GM23338 (cell line): ENCODE results near the gene SLC9A9. TPM values are rescaled to one million over a fixed set of nuclear protein-coding genes. Genes with fewer than 3 reads are reported as not detected.

Experiments used
- ATAC-seq: fragments of 200-7000 bp; cut with Tn5 transposase; 3 replicates; pipeline ENCODE4 v1.9.1; 2020
- DNase-seq: peaks from one replicate; pipeline ENCODE4 v3.0.0-alpha.2; 2015; ENCODE audit warnings: low spot score
- H2AFZ ChIP-seq: fragments of 200-600 bp; sonication (generic); 2 replicates; pipeline ENCODE4 v1.8.0; 2016; ENCODE audit warnings: antibody characterized with exemption, mild to moderate bottlenecking, moderate library complexity
- H3F3A ChIP-seq: fragments of 200-600 bp; sonication (generic); replicated peaks from 2 replicates; pipeline ENCODE4 v1.8.0; 2017; ENCODE audit warnings: antibody characterized with exemption, mixed run types, low read depth
- H3K27ac ChIP-seq: fragments of 200-600 bp; sonication (generic); 2 replicates; pipeline ENCODE4 v1.6.1; 2016; ENCODE audit warnings: low read depth
- H3K27me3 ChIP-seq: fragments of 200-600 bp; sonication (generic); 2 replicates; pipeline ENCODE4 v1.8.0; 2016; ENCODE audit warnings: mild to moderate bottlenecking, mixed run types, moderate library complexity; ENCODE audit not compliant: insufficient read depth
- H3K36me3 ChIP-seq: fragments of 200-600 bp; sonication (generic); 2 replicates; pipeline ENCODE4 v1.8.0; 2016; ENCODE audit warnings: mild to moderate bottlenecking; ENCODE audit not compliant: insufficient read depth
- H3K4me1 ChIP-seq: fragments of 200-600 bp; sonication (generic); 2 replicates; pipeline ENCODE4 v1.8.0; 2016; ENCODE audit warnings: mild to moderate bottlenecking, moderate library complexity; ENCODE audit not compliant: insufficient read depth
- H3K4me2 ChIP-seq: fragments of 200-600 bp; sonication (generic); 2 replicates; pipeline ENCODE4 v1.7.1; 2017; ENCODE audit warnings: mixed run types
- H3K4me3 ChIP-seq: fragments of 200-600 bp; sonication (generic); 2 replicates; pipeline ENCODE4 v1.6.1; 2016; ENCODE audit warnings: mixed run types
- H3K79me2 ChIP-seq: fragments of 200-600 bp; sonication (generic); replicated peaks from 2 replicates; pipeline ENCODE4 v1.8.0; 2017; ENCODE audit warnings: mild to moderate bottlenecking; ENCODE audit not compliant: insufficient read depth
- H3K9me2 ChIP-seq: fragments of 200-600 bp; sonication (generic); 2 replicates; pipeline ENCODE4 v1.8.0; 2017; ENCODE audit not compliant: insufficient read depth
- H4K20me1 ChIP-seq: fragments of 200-600 bp; sonication (generic); replicated peaks from 2 replicates; pipeline ENCODE4 v1.8.0; 2017; ENCODE audit warnings: mild to moderate bottlenecking; ENCODE audit not compliant: insufficient read depth
- H3K27ac Mint-ChIP-seq: 2 replicates; pipeline ENCODE4 v1.8.0; 2020; ENCODE audit warnings: inconsistent platforms, mild to moderate bottlenecking, moderate library complexity, mixed read lengths
- H3K27me3 Mint-ChIP-seq: 3 replicates; pipeline ENCODE4 v1.8.0; 2022; ENCODE audit warnings: low read depth, mild to moderate bottlenecking, moderate library complexity, mixed read lengths, inconsistent platforms; ENCODE audit not compliant: insufficient read depth, poor library complexity
- H3K36me3 Mint-ChIP-seq: 3 replicates; pipeline ENCODE4 v1.8.0; 2021; ENCODE audit warnings: low read depth, mild to moderate bottlenecking, inconsistent platforms, moderate library complexity, mixed read lengths
- H3K4me1 Mint-ChIP-seq: 3 replicates; pipeline ENCODE4 v1.8.0; 2020; ENCODE audit warnings: mild to moderate bottlenecking, inconsistent platforms, mixed read lengths
- H3K4me3 Mint-ChIP-seq: 3 replicates; pipeline ENCODE4 v1.8.0; 2021; ENCODE audit warnings: moderate library complexity, mild to moderate bottlenecking, inconsistent platforms, mixed read lengths
- H3K9me3 Mint-ChIP-seq: 3 replicates; pipeline ENCODE4 v1.8.0; 2020; ENCODE audit warnings: moderate library complexity, mild to moderate bottlenecking, inconsistent platforms, mixed read lengths
- CREB1 ChIP-seq: fragments of 250-450 bp; sonication (Bioruptor Pico); IDR thresholded peaks from 2 replicates; pipeline ENCODE4 v1.5.0; 2020; ENCODE audit warnings: low read depth, mild to moderate bottlenecking, moderate library complexity
- CTCF ChIP-seq, 2 experiments: fragments of 200-600 bp in 1 of 2; sonication (generic) in 1 of 2; conservative IDR thresholded peaks; 2 replicates each; pipeline versions ENCODE4 v1.5.1 to v1.6.1; 2016 to 2017; ENCODE audit warnings: antibody characterized with exemption in 2 of 2, low read depth in 2 of 2, mild to moderate bottlenecking in 2 of 2, moderate library complexity in 1 of 2
- EZH2 ChIP-seq: fragments of 200-600 bp; sonication (generic); IDR thresholded peaks from one replicate; pipeline ENCODE4 v1.8.0; 2017; ENCODE audit warnings: antibody characterized with exemption, mild to moderate bottlenecking, low read depth; ENCODE audit not compliant: unreplicated experiment
- POLR2AphosphoS5 ChIP-seq: IDR thresholded peaks from 2 replicates; pipeline ENCODE4 v1.6.1; 2016; ENCODE audit warnings: antibody characterized with exemption, low read depth
- STAT1 ChIP-seq: IDR thresholded peaks from one replicate; pipeline ENCODE4 v1.6.1; 2016; ENCODE audit warnings: antibody characterized with exemption; ENCODE audit not compliant: unreplicated experiment
- ZNF114 ChIP-seq: fragments of 250-450 bp; sonication (Bioruptor Pico); IDR thresholded peaks from 2 replicates; pipeline ENCODE4 v1.5.0; 2020; ENCODE audit warnings: mild to moderate bottlenecking, moderate library complexity
- ZNF331 ChIP-seq: fragments of 250-450 bp; sonication (Bioruptor Pico); IDR thresholded peaks from 2 replicates; pipeline ENCODE4 v1.5.0; 2020; ENCODE audit warnings: low read depth, mild to moderate bottlenecking, moderate library complexity
- polyA plus RNA-seq: library from polyadenylated mRNA; unstranded; fragments of >200 nt; fragmentation: Nextera tagmentation; extraction: Ambion mirVana; gene quantifications from 2 replicates; pipeline ENCODE4 v1.2.1, GENCODE V29; 2016
- total RNA-seq: library from RNA; depleted of rRNA; stranded (reverse); fragments of >200 nt; shearing (Covaris generic); gene quantifications from 2 replicates; pipeline ENCODE4 v1.2.3, GENCODE V29; 2014
- TF ChIP-seq, protein P1 (sequence below): IDR thresholded peaks from one replicate; pipeline ENCODE4 v1.6.1; 2018; ENCODE audit warnings: antibody characterized with exemption; ENCODE audit not compliant: unreplicated experiment
- TF ChIP-seq, protein P2 (sequence below): IDR thresholded peaks from 2 replicates; pipeline ENCODE4 v1.6.1; 2016; ENCODE audit warnings: antibody characterized with exemption

SLC9A9 gene
- total and polyA plus RNA-seq, 2 experiments from 2014 or later: 1.3 to 1.6 TPM

- TF ChIP-seq POLR2AphosphoS5: no peak
- TF ChIP-seq, protein P1, sequence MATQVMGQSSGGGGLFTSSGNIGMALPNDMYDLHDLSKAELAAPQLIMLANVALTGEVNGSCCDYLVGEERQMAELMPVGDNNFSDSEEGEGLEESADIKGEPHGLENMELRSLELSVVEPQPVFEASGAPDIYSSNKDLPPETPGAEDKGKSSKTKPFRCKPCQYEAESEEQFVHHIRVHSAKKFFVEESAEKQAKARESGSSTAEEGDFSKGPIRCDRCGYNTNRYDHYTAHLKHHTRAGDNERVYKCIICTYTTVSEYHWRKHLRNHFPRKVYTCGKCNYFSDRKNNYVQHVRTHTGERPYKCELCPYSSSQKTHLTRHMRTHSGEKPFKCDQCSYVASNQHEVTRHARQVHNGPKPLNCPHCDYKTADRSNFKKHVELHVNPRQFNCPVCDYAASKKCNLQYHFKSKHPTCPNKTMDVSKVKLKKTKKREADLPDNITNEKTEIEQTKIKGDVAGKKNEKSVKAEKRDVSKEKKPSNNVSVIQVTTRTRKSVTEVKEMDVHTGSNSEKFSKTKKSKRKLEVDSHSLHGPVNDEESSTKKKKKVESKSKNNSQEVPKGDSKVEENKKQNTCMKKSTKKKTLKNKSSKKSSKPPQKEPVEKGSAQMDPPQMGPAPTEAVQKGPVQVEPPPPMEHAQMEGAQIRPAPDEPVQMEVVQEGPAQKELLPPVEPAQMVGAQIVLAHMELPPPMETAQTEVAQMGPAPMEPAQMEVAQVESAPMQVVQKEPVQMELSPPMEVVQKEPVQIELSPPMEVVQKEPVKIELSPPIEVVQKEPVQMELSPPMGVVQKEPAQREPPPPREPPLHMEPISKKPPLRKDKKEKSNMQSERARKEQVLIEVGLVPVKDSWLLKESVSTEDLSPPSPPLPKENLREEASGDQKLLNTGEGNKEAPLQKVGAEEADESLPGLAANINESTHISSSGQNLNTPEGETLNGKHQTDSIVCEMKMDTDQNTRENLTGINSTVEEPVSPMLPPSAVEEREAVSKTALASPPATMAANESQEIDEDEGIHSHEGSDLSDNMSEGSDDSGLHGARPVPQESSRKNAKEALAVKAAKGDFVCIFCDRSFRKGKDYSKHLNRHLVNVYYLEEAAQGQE: no peak
- TF ChIP-seq, protein P2, sequence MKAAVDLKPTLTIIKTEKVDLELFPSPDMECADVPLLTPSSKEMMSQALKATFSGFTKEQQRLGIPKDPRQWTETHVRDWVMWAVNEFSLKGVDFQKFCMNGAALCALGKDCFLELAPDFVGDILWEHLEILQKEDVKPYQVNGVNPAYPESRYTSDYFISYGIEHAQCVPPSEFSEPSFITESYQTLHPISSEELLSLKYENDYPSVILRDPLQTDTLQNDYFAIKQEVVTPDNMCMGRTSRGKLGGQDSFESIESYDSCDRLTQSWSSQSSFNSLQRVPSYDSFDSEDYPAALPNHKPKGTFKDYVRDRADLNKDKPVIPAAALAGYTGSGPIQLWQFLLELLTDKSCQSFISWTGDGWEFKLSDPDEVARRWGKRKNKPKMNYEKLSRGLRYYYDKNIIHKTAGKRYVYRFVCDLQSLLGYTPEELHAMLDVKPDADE: no peak
- TF ChIP-seq CREB1 (CRISPR knock-in tag): no peak
- TF ChIP-seq CTCF (conservative IDR thresholded peaks at IDR 0.05; ENCODE audit: low read depth in 2 of 2): no peak
These were observed 13.0 kb downstream of the SLC9A9 start (continued) for GRCh38 chr3:143835312-143835711.

DNA sequence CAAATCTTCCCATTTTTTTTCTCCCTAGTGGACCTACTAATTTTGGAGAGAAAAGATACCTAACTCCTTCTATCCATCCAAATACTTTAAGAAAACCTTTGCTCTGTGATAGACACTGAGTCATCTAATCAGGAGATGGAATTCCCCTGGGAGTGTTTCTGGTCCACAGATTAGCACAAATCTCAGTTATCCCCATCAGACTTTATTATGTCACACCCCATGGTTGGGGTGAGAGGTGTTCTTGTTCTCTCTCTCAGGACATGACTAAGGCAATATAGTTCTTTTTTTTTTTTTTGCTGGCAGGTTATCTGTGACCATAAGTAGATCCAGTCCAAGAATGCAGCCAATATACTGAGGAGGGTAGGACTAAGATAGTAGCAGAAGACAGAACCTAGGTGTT lies 15.8 kb downstream of the SLC9A9 start:
- Histone ChIP-seq H3K4me2 (no peak overlapping the region), H2AFZ (no peak overlapping the region), H3F3A (no peaks in the 10 kb centered on the region), H4K20me1 (no peaks in the 10 kb centered on the region), H3K4me3 (no peak overlapping the region), H3K9me2 (no peaks in the 10 kb centered on the region), H3K27ac (no peak overlapping the region), H3K79me2 (no peaks in the 10 kb centered on the region), H3K36me3 (no peaks in the 10 kb centered on the region), H3K27me3 (no peaks in the 10 kb centered on the region), H3K4me1 (no peaks in the 10 kb centered on the region)
- Mint-ChIP-seq H3K27ac (no peak overlapping the region), H3K27me3 (no peaks in the 10 kb centered on the region), H3K36me3 (no peaks in the 10 kb centered on the region), H3K9me3 (no peaks in the 10 kb centered on the region), H3K4me1 (peaks cover 3% of the 10 kb centered on the region; the same call in 1 of the 3 replicates), H3K4me3 (no peak overlapping the region)
- ATAC-seq: no peak
- DNase-seq: no peak
- TF ChIP-seq, protein P1: no peak
- no peak for TF ChIP-seq POLR2AphosphoS5
- no peak for TF ChIP-seq EZH2
- no peak for TF ChIP-seq ZNF331
- TF ChIP-seq, protein P2: no peak
- TF ChIP-seq ZNF114 (CRISPR knock-in tag): no peak
- no peak for TF ChIP-seq CREB1 (CRISPR knock-in tag)
- no peak for TF ChIP-seq STAT1
